Activated T-cell treated with anti-CD3 and anti-CD28 coated beads, Interleukin-2, amount 50 U/mL, for 4 hours (primary cell): ENCODE results near the gene LIN37. TPM values are rescaled to one million over a fixed set of nuclear protein-coding genes. Genes with fewer than 3 reads are reported as not detected.
"Not testable (repeated sequence)": the region's sequence is repeated elsewhere in the genome, so short reads cannot be mapped to it uniquely, and the experiment has no call there.

Experiments used
- ATAC-seq, 2 donors: fragments of 200-7000 bp; cut with Tn5 transposase; one replicate each; pipeline ENCODE4 v1.10.0; 2021
- DNase-seq: peaks from one replicate; pipeline ENCODE4 v3.0.0-alpha.2; 2020
- H3K27me3 Mint-ChIP-seq: one replicate; pipeline ENCODE4 v1.8.0; 2021; ENCODE audit warnings: low read depth, mixed read lengths
- H3K36me3 Mint-ChIP-seq: one replicate; pipeline ENCODE4 v1.8.0; 2022; ENCODE audit warnings: mixed read lengths; ENCODE audit not compliant: insufficient read depth
- H3K4me1 Mint-ChIP-seq: one replicate; pipeline ENCODE4 v1.8.0; 2021; ENCODE audit warnings: low read depth, mixed read lengths
- H3K4me3 Mint-ChIP-seq: one replicate; pipeline ENCODE4 v1.8.0; 2021; ENCODE audit warnings: mild to moderate bottlenecking, moderate library complexity, mixed read lengths
- H3K9me3 Mint-ChIP-seq: one replicate; pipeline ENCODE4 v1.8.0; 2021; ENCODE audit warnings: mixed read lengths
- total RNA-seq, 3 donors: library from RNA; stranded (reverse); gene quantifications; one replicate each; pipeline ENCODE4 v1.2.1, GENCODE V29; 2021

LIN37 gene
- total RNA-seq, 3 donors from 2014 or later, result 5.8 to 6.4 (median 6.4) TPM

DNA sequence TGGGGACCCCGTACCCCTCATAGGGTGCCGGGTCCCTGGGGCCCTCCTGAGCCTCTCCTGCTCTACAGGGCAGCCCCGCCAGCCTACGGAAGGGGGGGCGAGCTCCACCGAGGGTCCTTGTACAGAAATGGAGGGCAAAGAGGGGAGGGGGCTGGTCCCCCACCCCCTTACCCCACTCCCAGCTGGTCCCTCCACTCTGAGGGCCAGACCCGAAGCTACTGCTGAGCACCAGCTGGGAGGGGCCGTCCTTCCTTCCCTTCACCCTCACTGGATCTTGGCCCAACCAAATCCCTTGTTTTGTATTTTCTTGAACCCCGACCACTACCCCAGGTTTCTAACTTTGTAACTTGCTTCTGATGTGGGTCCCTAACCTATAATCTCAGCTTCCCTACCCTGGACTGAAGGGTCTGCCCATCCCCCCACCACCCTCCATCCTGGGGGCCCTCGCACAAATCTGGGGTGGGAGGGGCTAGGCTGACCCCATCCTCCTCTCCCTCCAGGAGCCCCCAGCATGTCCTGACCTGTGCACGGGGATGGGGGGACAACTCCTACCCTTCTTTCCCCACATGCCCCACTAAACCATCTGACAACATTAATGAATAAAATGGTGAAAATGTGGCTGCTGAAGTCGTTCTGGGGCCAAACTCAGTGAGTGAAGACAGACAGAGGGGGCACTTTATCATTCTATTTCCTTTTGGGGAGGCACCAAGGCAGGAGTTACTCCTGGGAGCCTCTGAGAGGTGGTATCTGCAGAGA is 40.0 kb downstream of the LIN37 start:
- Mint-ChIP-seq H3K4me1 (no peaks in the 10 kb centered on the region), H3K4me3 (no peak overlapping the region), H3K27me3 (no peaks in the 10 kb centered on the region), H3K36me3 (peaks cover under 1% of the 10 kb centered on the region), H3K9me3 (no peaks in the 10 kb centered on the region)
- no peak for DNase-seq
- ATAC-seq, result no peak

- no peaks in the 10 kb centered on the region for H3K4me1 Mint-ChIP-seq
- H3K36me3 Mint-ChIP-seq, result no peaks in the 10 kb centered on the region
- H3K4me3 Mint-ChIP-seq, result no peak overlapping the region
- no peaks in the 10 kb centered on the region for H3K9me3 Mint-ChIP-seq
- ATAC-seq (no peak), DNase-seq (no peak)
- H3K27me3 Mint-ChIP-seq, result peaks cover 5% of the 10 kb centered on the region
These were observed 41.0 kb downstream of the LIN37 start for GRCh38 chr19:35789195-35789977.

DNA sequence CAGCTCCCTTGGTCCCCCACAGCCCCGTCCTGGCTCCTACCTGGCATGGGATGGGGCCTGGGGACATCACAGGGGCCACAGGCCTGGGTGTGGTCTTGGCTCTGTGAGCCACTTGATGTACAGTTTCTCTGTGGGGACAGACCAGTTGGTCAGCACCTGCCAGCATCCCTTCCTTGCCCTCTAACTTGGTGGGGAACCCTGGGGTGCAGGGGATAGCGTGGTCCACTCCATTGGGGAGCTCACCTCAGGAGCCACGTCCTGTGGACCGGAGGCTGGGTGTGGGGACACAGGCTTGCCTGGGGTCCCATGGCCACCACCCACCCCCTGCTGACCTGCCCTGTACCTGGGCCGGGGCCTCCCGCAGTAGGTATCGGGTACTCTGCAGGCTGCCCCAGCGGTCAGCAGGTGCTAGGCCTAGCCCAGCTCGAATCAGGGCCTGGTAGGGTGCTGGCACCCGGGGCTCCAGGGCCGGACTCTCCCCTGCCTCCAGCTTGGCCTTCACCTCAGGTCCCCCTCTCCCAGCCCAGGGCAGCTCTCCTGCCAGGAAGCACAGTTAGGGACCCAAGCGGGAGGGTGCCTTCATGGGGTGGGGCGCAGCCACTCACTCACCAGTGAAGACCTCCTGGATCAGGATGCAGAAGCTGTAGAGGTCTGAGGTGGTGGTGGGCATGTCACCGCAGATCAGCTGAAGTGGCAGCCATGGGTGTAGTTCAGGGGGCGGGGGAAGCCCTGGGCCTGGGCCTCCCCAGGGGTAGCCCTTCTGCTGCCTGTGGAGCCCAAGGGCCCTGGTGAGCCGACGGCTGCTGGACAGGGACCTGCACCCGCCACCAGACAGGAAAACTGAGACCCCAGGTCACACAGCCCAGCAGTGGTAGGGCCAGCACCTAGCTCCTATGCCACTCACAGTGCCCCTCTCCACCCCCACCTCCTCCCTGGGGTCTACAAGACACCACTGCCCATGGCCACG is 41.9 kb downstream of the LIN37 start:
- H3K4me3 Mint-ChIP-seq, result no peak overlapping the region
- peaks cover 5% of the 10 kb centered on the region for H3K27me3 Mint-ChIP-seq
- no peaks in the 10 kb centered on the region for H3K4me1 Mint-ChIP-seq
- no peaks in the 10 kb centered on the region for H3K9me3 Mint-ChIP-seq
- no peak for DNase-seq
- no peak for ATAC-seq
- no peaks in the 10 kb centered on the region for H3K36me3 Mint-ChIP-seq

- Mint-ChIP-seq H3K36me3 (no peaks in the 10 kb centered on the region), H3K27me3 (peaks cover 10% of the 10 kb centered on the region), H3K4me1 (no peaks in the 10 kb centered on the region), H3K9me3 (no peaks in the 10 kb centered on the region), H3K4me3 (no peak overlapping the region)
- no peak for DNase-seq
- ATAC-seq, result peak; percentile 27 to 49
These were observed 42.8 kb downstream of the LIN37 start for GRCh38 chr19:35790981-35791813.

DNA sequence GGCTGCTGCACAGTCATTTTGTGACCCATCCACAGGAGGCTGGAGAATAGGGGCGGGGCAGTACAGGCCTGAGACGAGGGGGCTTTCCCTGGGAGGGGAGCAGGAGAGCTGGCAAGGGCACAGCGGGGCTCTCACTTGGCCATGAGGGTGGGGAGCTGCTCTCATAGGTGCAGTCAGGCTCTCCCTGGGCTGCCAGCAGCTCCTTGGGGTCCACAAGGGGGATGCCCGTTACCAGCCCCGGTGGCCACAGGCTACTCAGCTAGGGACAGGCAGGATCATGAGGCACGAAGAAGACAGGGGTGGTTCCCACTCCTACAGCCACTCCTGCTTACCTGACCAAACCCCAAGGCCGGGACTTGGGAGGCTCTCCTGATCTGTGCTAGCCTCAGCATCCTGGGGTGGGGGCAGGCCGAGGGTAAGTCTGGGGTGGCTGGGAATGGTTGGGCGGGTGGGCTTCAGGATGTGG is 43.5 kb downstream of the LIN37 start:
- H3K36me3 Mint-ChIP-seq, result no peaks in the 10 kb centered on the region
- ATAC-seq (no peak), DNase-seq (no peak)
- H3K4me1 Mint-ChIP-seq, result no peaks in the 10 kb centered on the region
- H3K27me3 Mint-ChIP-seq, result peaks cover 17% of the 10 kb centered on the region
- H3K9me3 Mint-ChIP-seq, result no peaks in the 10 kb centered on the region
- no peak overlapping the region for H3K4me3 Mint-ChIP-seq

DNA sequence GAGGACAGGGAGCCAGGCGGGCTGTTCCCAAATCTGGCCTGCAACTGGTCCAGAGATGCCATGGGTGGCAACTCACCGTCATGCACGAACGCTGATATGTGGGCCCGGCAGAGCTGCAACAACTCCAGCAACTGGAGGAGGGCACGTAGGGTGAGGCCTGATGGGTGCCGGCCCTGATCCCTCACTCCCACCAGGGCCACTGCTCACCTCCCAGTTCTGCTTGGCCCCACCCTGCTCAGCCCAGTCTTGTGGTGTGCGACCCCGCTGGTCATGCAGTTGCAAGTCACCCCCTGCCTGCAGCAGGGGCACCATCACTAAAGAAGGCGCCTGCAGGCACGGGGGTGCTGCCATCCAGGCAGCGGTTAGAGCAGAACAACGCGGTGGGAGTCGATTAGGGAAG is 43.9 kb downstream of the LIN37 start:
- ATAC-seq, result no peak
- Mint-ChIP-seq H3K4me1 (no peaks in the 10 kb centered on the region), H3K9me3 (no peaks in the 10 kb centered on the region), H3K4me3 (no peak overlapping the region), H3K36me3 (no peaks in the 10 kb centered on the region), H3K27me3 (peaks cover 21% of the 10 kb centered on the region)
- no peak for DNase-seq

GRCh38 chr19:35792888-35793287 is 44.5 kb downstream of the LIN37 start:
- Mint-ChIP-seq H3K4me1 (no peaks in the 10 kb centered on the region), H3K4me3 (no peak overlapping the region), H3K27me3 (peaks cover 26% of the 10 kb centered on the region), H3K9me3 (no peaks in the 10 kb centered on the region), H3K36me3 (no peaks in the 10 kb centered on the region)
- no peak for DNase-seq
- ATAC-seq, result no peak

- H3K4me3 Mint-ChIP-seq, result no peak overlapping the region
- H3K27me3 Mint-ChIP-seq, result peaks cover 31% of the 10 kb centered on the region
- H3K4me1 Mint-ChIP-seq, result no peaks in the 10 kb centered on the region
- DNase-seq, result no peak
- no peak for ATAC-seq
- H3K9me3 Mint-ChIP-seq, result no peaks in the 10 kb centered on the region
- H3K36me3 Mint-ChIP-seq, result no peaks in the 10 kb centered on the region
These were observed 45.2 kb downstream of the LIN37 start for GRCh38 chr19:35793381-35794165.

DNA sequence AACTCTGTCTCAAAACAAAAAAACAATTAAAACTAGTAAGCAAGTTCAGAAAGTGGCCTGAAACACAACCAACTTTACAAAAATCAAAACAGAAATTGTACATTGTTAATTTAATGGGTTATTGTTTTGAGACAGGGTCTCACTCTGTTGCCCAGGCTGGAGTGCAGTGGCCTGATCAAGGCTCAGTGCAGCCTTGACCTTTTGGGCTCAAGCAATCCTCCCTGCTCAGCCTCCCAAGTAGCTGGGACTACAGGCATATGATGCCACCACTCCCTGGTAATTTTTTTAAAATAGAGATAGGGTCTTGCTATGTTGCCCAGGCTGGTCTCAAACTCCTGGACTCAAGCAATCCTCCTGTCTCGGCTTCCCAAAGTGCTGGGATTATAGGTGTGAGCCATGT is 47.2 kb downstream of the LIN37 start:
- not testable (repeated sequence) for DNase-seq, H3K36me3 Mint-ChIP-seq, H3K4me1 Mint-ChIP-seq, H3K4me3 Mint-ChIP-seq, H3K9me3 Mint-ChIP-seq, ATAC-seq
- H3K27me3 Mint-ChIP-seq, result peaks cover 36% of the 10 kb centered on the region

GRCh38 chr19:35796645-35797542 is 48.5 kb downstream of the LIN37 start:
- no peak overlapping the region for H3K4me3 Mint-ChIP-seq
- no peak for ATAC-seq

GRCh38 chr19:35797663-35798062 is 49.3 kb downstream of the LIN37 start:
- DNase-seq (no peak), ATAC-seq (peak; percentile 37 to 52)
- no peak overlapping the region for H3K4me3 Mint-ChIP-seq
- H3K9me3 Mint-ChIP-seq, result no peaks in the 10 kb centered on the region
- H3K4me1 Mint-ChIP-seq, result no peaks in the 10 kb centered on the region
- H3K36me3 Mint-ChIP-seq, result no peaks in the 10 kb centered on the region
- H3K27me3 Mint-ChIP-seq, result peaks cover 36% of the 10 kb centered on the region

More at GRCh38 chr19:35796645-35797542, 48.5 kb downstream of the LIN37 start:
- Mint-ChIP-seq H3K4me1 (no peaks in the 10 kb centered on the region), H3K27me3 (peaks cover 36% of the 10 kb centered on the region), H3K9me3 (no peaks in the 10 kb centered on the region), H3K36me3 (no peaks in the 10 kb centered on the region)
- no peak for DNase-seq

DNA sequence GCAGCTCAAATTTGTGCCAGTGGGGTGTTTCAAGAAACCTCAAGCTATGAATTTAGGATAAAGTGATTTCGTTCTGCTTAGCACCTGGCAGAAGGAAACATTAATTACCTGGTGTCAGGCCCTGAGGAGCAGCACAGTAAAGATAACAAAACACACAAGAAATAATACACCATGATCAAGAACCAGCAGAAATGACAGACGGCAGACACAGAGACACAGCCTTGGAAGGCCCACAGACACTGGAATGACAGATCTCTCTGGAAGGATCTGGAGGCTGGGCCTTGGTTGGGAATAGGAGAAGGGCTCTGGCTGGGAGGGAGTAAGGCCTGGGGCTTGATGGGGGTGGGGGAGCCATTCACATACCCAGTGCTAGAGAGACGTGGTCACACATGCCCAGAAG is 53.5 kb downstream of the LIN37 start:
- no peaks in the 10 kb centered on the region for H3K36me3 Mint-ChIP-seq
- no peak for DNase-seq
- ATAC-seq, result no peak
- H3K9me3 Mint-ChIP-seq, result no peaks in the 10 kb centered on the region
- peaks cover 6% of the 10 kb centered on the region for H3K4me1 Mint-ChIP-seq
- peaks cover 19% of the 10 kb centered on the region for H3K27me3 Mint-ChIP-seq
- H3K4me3 Mint-ChIP-seq, result no peak overlapping the region
